Right lobe of liver (tissue), 6 donors: ENCODE data around the gene GALNT17. TPM values are rescaled to one million over a fixed set of nuclear protein-coding genes. Genes with fewer than 3 reads are reported as not detected.

Experiments used
- ATAC-seq, 4 donors: fragments of 200-7000 bp; cut with Tn5 transposase; one replicate each; pipeline ENCODE4 v1.9.1; 2020; ENCODE audit warnings: mild to moderate bottlenecking in 4 of 4, moderate library complexity in 4 of 4
- DNase-seq, 3 donors: peaks; one replicate each; pipeline ENCODE4 v3.0.0-alpha.2; 2020
- H3K27ac ChIP-seq, 3 donors: fragments of 200-600 bp; one replicate each; pipeline ENCODE4 v1.8.0; 2022
- H3K27me3 ChIP-seq, 2 donors: fragments of 200-600 bp; one replicate each; pipeline ENCODE4 v1.8.0; 2022
- H3K36me3 ChIP-seq, 4 donors: fragments of 200-600 bp; sonication (generic) in 1 of 4; one replicate each; pipeline versions ENCODE4 v1.5.1 to v1.8.0; 2017 to 2022; ENCODE audit warnings: control low read depth in 1 of 4
- H3K4me1 ChIP-seq, 4 donors: fragments of 200-600 bp; sonication (generic) in 1 of 4; one replicate each; pipeline versions ENCODE4 v1.5.1 to v1.8.0; 2017 to 2022; ENCODE audit warnings: control low read depth in 1 of 4
- H3K4me3 ChIP-seq, 3 donors: fragments of 200-600 bp; one replicate each; pipeline ENCODE4 v1.8.0; 2022
- H3K9me3 ChIP-seq, 4 donors: fragments of 200-600 bp; sonication (generic) in 1 of 4; one replicate each; pipeline versions ENCODE4 v1.5.1 to v1.8.0; 2017 to 2022; ENCODE audit warnings: control low read depth in 1 of 4
- CTCF ChIP-seq, 4 donors: fragments of 200-600 bp in 3 of 4; fragments of 450-650 bp in 1 of 4; IDR thresholded peaks; one replicate each; pipeline versions ENCODE4 v1.5.1 to v1.8.0; 2016 to 2022; ENCODE audit warnings: antibody characterized with exemption in 4 of 4, mild to moderate bottlenecking in 2 of 4
- POLR2A ChIP-seq: fragments of 450-650 bp; IDR thresholded peaks from one replicate; pipeline ENCODE4 v1.6.1; 2017; ENCODE audit warnings: antibody characterized with exemption, mild to moderate bottlenecking
- WGBS: methylation state at CpG from one replicate; pipeline ENCODE4 v1.1.6; 2018; ENCODE audit warnings: low coverage, low lambda C conversion rate; ENCODE audit not compliant: insufficient coverage; ENCODE audit errors: missing lambda C conversion rate; 5-methylcytosine and 5-hydroxymethylcytosine counted together
- intact Hi-C, 2 donors: fragments of 100-400 bp; cut with DNase I; formaldehyde crosslinking; loops; one replicate each; pipeline versions ENCODE4 v1.11.2 to v1.14.1; 2022
- total RNA-seq, 6 experiments: library from RNA; depleted of rRNA in 2 of 6; stranded (reverse); fragments of >200 nt in 2 of 6; fragmentation: NEBNext Ultra II Directional in 3 of 6; extraction: Animal tissue kit (Norgen Biotek cat#: 25700) in 3 of 6; gene quantifications; one replicate each; pipeline versions ENCODE4 v1.1.0 to v1.2.4, GENCODE V29; 2016 to 2023
- donor health status: DM: no; HTN: yes; CAD: no.
- donor health status: DM: no; HTN: no; CAD: no.
- donor health status: DM: no; HTN: no; CAD: no.
- donor health status: DM: no; HTN: yes; CAD: no.
- donor health status: DM: no; HTN: yes; CAD: no.

The GALNT17 gene
- total RNA-seq, 6 experiments from 2014 or later: 0.06 to 0.31 (median 0.10) TPM

DNA sequence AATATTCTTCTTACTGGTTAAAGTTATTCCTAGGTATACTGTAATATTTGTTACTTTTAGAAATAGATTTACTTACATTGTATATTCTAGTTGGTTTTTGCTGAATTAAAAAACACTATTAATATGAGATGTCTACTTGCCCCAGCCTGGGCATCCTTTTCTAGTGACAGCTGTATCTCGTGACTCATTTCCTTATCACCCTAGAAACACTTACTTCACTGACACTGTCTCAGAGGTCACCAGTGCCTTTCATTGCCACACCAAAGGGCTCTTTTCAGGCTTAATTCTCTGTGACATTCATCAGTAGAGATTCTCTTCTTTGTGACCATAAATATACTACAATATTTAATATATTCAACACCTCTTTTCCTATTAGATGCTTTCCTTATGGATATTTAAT lies 194.7 kb downstream of the GALNT17 start:
- H3K36me3 ChIP-seq: no peaks in the 10 kb centered on the region
- DNase-seq (no peak), ATAC-seq (no peak)
- WGBS: 7% methylated on average over 1 of the region's 1 CpG
- no peak overlapping the region for H3K4me3 ChIP-seq
- intact Hi-C loops: no loop called here
- H3K4me1 ChIP-seq: no peaks in the 10 kb centered on the region
- H3K9me3 ChIP-seq: no peaks in the 10 kb centered on the region
- TF ChIP-seq CTCF (IDR thresholded peaks at IDR 0.05) (no peak), POLR2A (no peak)
- no peaks in the 10 kb centered on the region for H3K27me3 ChIP-seq
- H3K27ac ChIP-seq: no peak overlapping the region

DNA sequence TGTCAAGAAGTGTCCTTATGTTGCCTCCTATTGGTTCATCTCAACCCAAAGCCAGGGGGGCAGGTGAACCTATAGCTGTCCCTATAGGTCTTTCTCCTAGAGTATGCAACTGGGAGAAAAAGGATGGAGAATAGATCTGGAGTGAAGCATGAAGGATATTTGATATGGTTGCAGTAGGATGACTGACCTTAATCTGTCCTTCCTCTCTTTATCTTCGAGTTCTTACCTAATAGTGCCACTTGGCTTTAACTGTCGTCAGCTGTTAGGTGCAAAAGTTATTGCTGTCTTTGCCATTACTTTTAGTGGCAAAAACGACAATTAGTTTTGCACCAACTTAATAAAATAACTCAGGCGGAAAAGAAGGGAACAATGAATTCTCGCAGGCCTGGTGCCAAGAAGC lies 196.0 kb downstream of the GALNT17 start:
- Histone ChIP-seq H3K27me3 (no peaks in the 10 kb centered on the region), H3K36me3 (no peaks in the 10 kb centered on the region), H3K4me1 (no peaks in the 10 kb centered on the region), H3K9me3 (no peaks in the 10 kb centered on the region), H3K4me3 (no peak overlapping the region), H3K27ac (no peak overlapping the region)
- WGBS: 57% methylated on average over 5 of the region's 5 CpGs
- intact Hi-C loops: no loop called here
- ATAC-seq: no peak
- TF ChIP-seq POLR2A: no peak
- TF ChIP-seq CTCF (IDR thresholded peaks at IDR 0.05): no peak
- no peak for DNase-seq

DNA sequence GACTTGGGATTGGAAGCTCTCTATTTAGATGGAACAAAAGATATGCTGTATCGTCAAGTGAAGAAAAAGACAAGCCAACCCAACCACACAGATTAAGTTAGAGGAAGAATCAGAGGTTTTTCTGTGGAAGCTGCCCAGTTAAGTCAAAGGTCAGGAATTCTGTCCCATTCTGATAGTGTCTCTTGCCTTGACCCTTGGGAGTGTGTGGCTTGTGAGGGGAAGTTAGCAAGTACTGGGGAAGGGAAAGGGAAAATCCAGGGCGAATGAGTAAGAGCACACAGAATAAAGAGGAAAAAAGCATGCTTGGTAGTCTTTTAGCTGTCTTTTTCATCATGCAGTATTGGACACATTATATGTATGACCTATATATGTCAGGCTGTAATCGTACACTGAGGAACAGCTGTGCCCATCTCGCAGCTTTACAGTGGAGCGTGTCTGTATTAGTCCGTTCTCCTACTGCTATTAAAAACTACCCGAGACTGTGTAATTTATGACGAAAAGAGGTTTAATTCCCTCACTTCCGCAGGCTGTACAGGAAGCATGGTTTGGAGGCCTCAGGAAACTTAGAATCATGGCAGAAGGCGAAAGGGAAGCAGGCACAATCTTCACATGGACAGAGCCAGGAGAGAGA lies 197.2 kb downstream of the GALNT17 start:
- Histone ChIP-seq H3K9me3 (no peaks in the 10 kb centered on the region), H3K4me3 (no peak overlapping the region), H3K4me1 (no peaks in the 10 kb centered on the region), H3K27ac (no peak overlapping the region), H3K36me3 (no peaks in the 10 kb centered on the region), H3K27me3 (no peaks in the 10 kb centered on the region)
- DNase-seq (no peak), ATAC-seq (no peak)
- WGBS: 28% methylated on average over 9 of the region's 10 CpGs
- TF ChIP-seq CTCF (IDR thresholded peaks at IDR 0.05) (no peak), POLR2A (no peak)
- intact Hi-C loops: no loop called here

DNA sequence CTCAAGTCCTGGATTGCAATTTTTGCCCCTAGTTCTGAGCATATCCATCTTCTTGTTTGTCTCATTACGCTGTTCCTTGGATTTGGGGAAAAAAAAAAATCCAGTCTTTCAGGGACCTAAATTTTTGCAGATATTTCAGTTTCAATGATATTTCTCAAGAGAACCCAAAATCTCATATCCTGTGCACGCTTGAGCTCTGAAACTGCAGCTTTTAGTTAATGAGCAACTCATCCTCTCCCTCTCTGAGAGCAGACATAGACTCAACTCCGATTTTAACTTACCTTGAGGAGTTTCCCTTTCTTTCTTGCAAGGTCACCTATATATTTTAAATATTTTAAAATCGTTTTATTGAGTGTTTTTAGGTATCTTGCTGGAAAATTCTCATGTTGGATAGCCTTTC lies 200.3 kb downstream of the GALNT17 start:
- intact Hi-C loops: no loop called here

More for the DNA sequence above, 200.3 kb downstream of the GALNT17 start:
- Histone ChIP-seq H3K27me3 (no peaks in the 10 kb centered on the region), H3K36me3 (no peaks in the 10 kb centered on the region), H3K4me3 (no peak overlapping the region), H3K27ac (no peak overlapping the region), H3K4me1 (no peaks in the 10 kb centered on the region), H3K9me3 (no peaks in the 10 kb centered on the region)
- no peak for DNase-seq
- TF ChIP-seq POLR2A: no peak
- no peak for TF ChIP-seq CTCF (IDR thresholded peaks at IDR 0.05)
- no peak for ATAC-seq
- WGBS: 30% methylated on average over 4 of the region's 4 CpGs
